HG02759 (cell line): ENCODE data around the gene KNSTRN.

ENCODE experiments used
- ATAC-seq: cut with Tn5 transposase; IDR thresholded peaks from one replicate; pipeline ENCODE4 v1.9.1; 2021; ENCODE audit warnings: mild to moderate bottlenecking, moderate library complexity; ENCODE audit not compliant: unreplicated experiment

Gene KNSTRN

DNA sequence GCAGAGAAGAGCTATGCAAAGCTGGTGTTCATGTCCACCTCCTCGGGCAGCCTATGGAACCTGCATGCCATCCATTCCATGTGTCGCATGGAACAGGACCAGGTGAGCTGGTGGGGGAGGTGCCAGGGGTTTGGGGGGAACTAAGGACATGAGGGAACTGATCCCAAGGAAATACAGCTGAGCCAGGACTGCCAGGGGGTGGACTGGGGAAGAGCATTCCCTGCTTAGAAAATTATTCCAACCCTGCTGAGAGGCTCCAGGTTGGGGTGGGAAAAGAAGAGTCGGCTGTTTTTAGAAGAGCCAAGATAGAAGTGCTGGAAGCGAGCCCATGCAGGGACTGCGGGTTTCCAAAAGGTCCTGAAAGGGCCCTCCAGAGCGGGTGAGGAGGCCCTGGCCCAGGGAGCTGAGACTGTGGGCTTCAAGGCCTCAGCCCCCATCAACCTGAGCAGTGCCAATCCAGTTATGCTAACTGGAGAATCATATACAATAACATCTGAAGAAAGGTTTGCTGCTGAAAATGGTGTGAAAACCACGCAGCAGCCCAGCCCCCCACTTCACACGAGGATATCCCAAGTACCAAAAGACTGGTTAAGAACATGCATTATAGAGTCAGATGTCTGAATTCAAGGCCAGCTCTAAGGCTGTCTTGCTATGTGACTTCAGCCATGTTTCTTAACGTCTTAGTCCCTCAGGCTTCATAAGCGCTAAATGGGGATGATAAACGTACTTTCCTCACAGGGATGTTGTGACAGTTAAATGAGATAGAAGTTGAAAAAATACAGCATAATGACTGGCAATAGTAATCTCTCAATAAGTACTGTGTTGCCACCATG, 16.7 kb upstream of the KNSTRN start:
- no peak for ATAC-seq

DNA sequence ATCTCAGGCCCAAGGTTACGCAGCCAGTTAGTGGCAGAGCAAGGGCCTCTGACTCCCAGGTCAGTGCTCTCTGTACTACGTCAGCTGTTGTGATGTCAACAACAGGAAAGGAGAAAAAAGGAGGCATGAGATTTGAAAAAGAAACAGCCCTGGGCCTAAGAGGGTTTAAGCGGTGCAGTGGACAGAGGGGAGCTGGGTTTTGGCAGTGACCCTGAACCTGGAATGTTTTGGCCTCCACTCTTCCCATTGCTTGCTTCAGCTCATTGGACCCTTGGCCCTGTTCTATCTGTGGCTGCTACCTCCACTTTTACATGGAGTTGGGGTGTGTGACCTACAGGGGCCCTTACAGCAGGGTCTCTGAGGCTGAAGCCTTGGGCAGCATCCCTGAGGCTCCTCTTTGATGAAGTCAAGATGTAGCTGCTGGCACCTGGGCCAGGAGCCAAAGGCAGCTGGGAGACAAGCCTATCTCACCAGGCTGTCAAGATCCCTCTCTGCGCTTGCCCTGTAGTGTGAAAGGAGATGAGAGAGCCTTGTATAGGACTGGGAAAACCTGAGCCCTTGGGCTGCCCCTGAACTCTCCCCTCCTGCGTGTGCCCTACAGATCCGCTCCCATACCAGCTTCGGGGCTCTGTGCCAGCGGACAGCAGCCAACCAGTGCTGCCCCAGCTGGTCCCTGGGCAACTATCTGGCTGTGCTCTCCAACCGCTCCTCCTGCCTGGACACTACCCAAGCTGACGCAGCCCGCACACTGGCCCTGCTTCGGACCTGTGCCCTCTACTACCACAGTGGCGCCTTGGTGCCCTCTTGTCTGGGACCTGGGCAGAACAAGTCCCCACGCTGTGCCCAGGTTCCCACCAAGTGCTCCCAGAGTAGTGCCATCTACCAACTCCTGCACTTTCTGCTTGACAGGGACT, 15.8 kb upstream of the KNSTRN start:
- ATAC-seq: no peak

- ATAC-seq: peak; percentile 1
Measured at GRCh38 chr15:40367371-40367685, 15.2 kb upstream of the KNSTRN start.

- ATAC-seq: peak; percentile 90
Measured at GRCh38 chr15:40367686-40368611, 14.6 kb upstream of the KNSTRN start.

GRCh38 chr15:40368719-40369473, 13.6 kb upstream of the KNSTRN start:
- no peak for ATAC-seq

- no peak for ATAC-seq
Measured at GRCh38 chr15:40369474-40369869, 13.0 kb upstream of the KNSTRN start.

- no peak for ATAC-seq
Measured at GRCh38 chr15:40369971-40370370, 12.6 kb upstream of the KNSTRN start.

GRCh38 chr15:40372981-40373380, 9.5 kb upstream of the KNSTRN start:
- ATAC-seq: no peak

DNA sequence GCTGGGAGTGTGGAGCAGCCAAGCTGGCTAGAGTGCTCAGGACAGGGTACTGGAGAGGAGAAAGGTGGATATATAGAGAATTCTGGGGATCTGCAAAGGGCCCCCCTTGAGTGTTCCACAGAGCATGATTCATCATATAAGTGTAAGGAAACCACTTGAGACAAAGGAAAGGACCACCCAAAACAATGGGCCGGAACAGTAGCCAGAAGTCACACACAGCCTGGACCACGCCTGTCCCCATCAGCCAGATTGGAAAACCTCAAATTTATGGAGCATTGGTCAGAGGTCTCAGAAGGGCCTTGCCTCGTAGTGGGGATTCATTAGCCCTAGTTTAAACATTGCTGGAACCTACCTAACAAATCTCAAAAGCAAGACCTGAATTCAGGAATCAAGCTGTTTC, 4.9 kb upstream of the KNSTRN start:
- no peak for ATAC-seq

DNA sequence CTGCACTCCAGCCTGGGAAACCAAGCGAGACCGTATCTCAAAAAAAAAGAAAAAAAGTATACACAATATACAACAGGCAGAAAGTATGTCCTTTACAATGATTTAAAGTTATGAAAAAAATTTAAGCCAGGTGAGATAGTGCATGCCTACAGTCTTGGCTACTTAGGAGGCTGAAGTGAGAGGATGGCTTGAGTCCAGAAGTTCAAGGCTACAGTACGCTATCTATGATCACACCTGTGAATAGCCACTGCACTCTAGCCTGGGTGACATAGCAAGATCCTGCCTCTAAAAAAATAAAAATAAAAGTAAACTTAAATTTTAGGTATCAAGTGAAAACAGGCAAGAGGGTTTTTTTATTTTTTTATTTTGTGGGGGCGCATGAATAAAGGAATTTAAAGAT, 3.1 kb upstream of the KNSTRN start:
- ATAC-seq: no peak

DNA sequence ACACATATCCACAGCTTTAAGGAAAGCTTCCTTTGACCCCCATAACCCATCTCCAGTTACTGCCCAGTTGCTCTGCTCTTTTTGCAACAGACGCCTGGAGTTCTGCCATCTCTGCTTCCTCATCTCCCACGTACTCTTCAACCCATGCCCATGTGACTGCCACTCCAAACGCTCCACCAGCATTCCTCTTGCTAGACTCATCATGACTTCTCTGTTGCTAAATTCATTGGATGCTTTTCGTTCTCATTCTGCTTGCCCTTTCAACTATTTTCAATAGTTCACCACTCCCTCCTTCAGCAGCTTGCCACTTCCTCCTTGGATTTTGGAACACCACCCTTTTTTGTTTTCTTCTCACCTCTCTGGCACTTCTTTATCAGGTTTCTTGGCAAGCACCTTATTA, 2.7 kb upstream of the KNSTRN start:
- ATAC-seq: no peak

- ATAC-seq: no peak
Measured at GRCh38 chr15:40380636-40381035, 1.9 kb upstream of the KNSTRN start.

GRCh38 chr15:40381818-40382529, 547 bp upstream of the KNSTRN start:
- no peak for ATAC-seq

GRCh38 chr15:40386480-40386879, 4.0 kb downstream of the KNSTRN start:
- ATAC-seq: no peak

GRCh38 chr15:40388941-40389823, 6.7 kb downstream of the KNSTRN start:
- ATAC-seq: no peak

DNA sequence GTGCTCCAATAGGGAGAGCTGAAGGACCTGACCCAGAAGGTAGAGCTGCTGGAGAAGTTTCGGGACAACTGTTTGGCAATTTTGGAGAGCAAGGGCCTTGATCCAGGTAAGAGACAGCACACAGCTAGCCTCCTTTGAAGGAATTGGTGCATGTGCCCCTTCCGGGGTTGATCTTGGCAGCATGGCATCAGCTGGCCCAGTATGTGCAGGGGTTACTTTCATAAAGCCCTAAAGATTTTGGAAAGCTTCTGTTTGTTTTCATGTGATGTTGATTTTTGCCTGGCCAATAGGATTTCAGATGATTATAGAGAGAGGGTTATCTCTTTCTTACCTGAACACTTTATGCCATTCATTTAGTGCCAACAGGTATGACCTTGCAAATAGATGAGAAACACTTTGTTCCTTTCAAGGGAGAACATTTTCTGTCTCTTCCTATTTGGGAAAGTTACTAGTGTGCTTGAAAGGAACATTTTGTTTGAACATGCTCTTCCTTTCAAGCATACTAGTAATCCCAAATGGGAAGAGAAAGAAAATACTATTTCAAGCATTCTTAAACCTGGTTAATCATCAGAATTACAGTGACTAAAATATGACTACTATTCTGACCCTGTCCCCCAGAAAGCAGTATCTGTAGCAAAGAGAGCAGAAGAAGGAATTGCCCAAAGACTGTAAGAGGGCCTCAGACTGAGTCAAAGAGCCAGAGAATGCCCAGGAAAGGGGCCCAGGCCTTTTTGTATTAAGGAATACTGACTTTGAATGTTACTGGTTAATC, 7.5 kb downstream of the KNSTRN start:
- no peak for ATAC-seq

DNA sequence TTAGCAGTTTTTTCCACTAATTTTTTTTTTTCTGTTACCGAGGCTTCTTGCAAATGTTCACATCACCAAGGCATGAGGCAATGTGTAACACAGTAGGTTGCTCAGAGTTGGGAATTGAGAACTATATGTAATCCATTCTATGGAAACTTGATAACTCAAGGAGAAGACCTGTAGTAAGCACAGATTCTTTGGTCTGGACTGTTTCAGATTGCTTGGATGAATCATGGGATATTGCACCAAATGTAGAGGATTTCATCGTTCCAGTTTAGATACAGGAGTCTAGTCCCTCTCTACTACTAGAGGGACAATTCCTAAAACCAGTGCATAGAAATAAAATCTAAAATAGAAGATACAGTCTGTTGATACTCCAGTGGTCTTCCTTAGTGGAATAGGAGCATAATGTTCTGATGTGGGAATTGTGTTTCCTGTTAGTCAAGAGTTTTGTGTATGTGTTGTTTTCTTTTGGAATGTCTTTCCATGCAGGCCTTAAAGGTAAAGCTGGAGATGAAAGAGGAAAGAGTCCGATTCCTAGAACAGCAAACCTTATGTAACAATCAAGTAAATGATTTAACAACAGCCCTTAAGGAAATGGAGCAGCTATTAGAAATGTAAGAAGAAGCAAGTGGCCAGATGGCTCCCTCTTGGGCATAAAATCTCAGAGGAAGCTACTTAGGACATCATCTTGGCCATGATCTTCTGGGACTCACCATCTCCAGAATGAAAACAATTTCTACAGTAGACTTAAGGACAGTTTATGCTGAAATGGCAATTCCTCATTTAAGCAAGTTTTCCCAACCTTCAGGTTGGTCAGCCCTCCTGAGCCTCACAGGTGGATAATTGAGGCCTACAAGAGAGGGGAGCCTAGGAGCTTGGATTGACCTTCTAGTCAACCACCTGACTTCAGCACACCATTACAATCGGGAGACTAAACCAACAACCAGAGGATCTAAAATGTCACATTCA, 10.7 kb downstream of the KNSTRN start:
- ATAC-seq: no peak
